HG02759 (cell line): Measurements from ENCODE around the gene SHROOM3.

Experiments used
- ATAC-seq: cut with Tn5 transposase; IDR thresholded peaks from one replicate; pipeline ENCODE4 v1.9.1; 2021; ENCODE audit warnings: mild to moderate bottlenecking, moderate library complexity; ENCODE audit not compliant: unreplicated experiment

The SHROOM3 gene

GRCh38 chr4:76489686-76490161, 54.7 kb downstream of the SHROOM3 start:
- no peak for ATAC-seq

- no peak for ATAC-seq
Measured at GRCh38 chr4:76492055-76492454, 57.0 kb downstream of the SHROOM3 start.

- no peak for ATAC-seq
Measured at GRCh38 chr4:76494243-76494642, 59.2 kb downstream of the SHROOM3 start.

- ATAC-seq = no peak
Measured at GRCh38 chr4:76494871-76495590, 60.0 kb downstream of the SHROOM3 start.

- no peak for ATAC-seq
Measured at GRCh38 chr4:76498550-76498949, 63.5 kb downstream of the SHROOM3 start.

- ATAC-seq = no peak
Measured at GRCh38 chr4:76499461-76499860, 64.4 kb downstream of the SHROOM3 start.

GRCh38 chr4:76502886-76503285, 67.9 kb downstream of the SHROOM3 start:
- no peak for ATAC-seq

- no peak for ATAC-seq
Measured at GRCh38 chr4:76504613-76505465, 69.8 kb downstream of the SHROOM3 start.

- no peak for ATAC-seq
Measured at GRCh38 chr4:76511947-76512346, 76.9 kb downstream of the SHROOM3 start.

GRCh38 chr4:76513482-76513881, 78.5 kb downstream of the SHROOM3 start:
- no peak for ATAC-seq

- no peak for ATAC-seq
Measured at GRCh38 chr4:76514087-76514486, 79.1 kb downstream of the SHROOM3 start.

GRCh38 chr4:76515975-76516843, 81.2 kb downstream of the SHROOM3 start:
- peak; percentile 88 for ATAC-seq

- no peak for ATAC-seq
Measured at GRCh38 chr4:76518241-76518640, 83.2 kb downstream of the SHROOM3 start.

- ATAC-seq = no peak
Measured at GRCh38 chr4:76523593-76523992, 88.6 kb downstream of the SHROOM3 start.

- ATAC-seq = no peak
Measured at GRCh38 chr4:76525751-76526150, 90.7 kb downstream of the SHROOM3 start.

- no peak for ATAC-seq
Measured at GRCh38 chr4:76526585-76526990, 91.6 kb downstream of the SHROOM3 start.

- ATAC-seq = no peak
Measured at GRCh38 chr4:76527666-76528065, 92.6 kb downstream of the SHROOM3 start.

GRCh38 chr4:76531597-76531996, 96.6 kb downstream of the SHROOM3 start:
- ATAC-seq = no peak

- no peak for ATAC-seq
Measured at GRCh38 chr4:76532805-76533204, 97.8 kb downstream of the SHROOM3 start.

GRCh38 chr4:76533314-76533713, 98.3 kb downstream of the SHROOM3 start:
- no peak for ATAC-seq
